ENCODE data around the gene LUZP4. TPM values are rescaled to one million over a fixed set of nuclear protein-coding genes. Genes with fewer than 3 reads are reported as not detected.

Gene LUZP4
- total and polyA plus RNA-seq, 10 of the 15 experiments (the other 5 are each of a cell fraction or from before 2014, with no cell fraction given): not detected

- Histone ChIP-seq H2AFZ (ENCODE audit: control insufficient read depth, low read depth, low read length) (no peak overlapping the region), H3K27ac (ENCODE audit: control insufficient read depth, insufficient read depth) (no peak overlapping the region), H4K20me1 (ENCODE audit: control insufficient read depth, insufficient read depth) (no peaks in the 10 kb centered on the region), H3K9me3 (replicated peaks; ENCODE audit: control insufficient read depth, insufficient read depth, low read length) (no peaks in the 10 kb centered on the region), H3K9ac (ENCODE audit: control insufficient read depth, insufficient read depth, low read length) (no peak overlapping the region), H3K27me3 (replicated peaks in 1 of 2; ENCODE audit: control insufficient read depth in 2 of 2, insufficient read depth in 2 of 2, low read length in 1 of 2) (no peaks in the 10 kb centered on the region), H3K4me2 (ENCODE audit: control insufficient read depth, insufficient read depth) (no peak overlapping the region), H3K36me3 (ENCODE audit: control insufficient read depth in 2 of 2, insufficient read depth in 2 of 2, low read length in 1 of 2) (no peaks in the 10 kb centered on the region), H3K4me1 (ENCODE audit: control insufficient read depth, insufficient read depth, low read length) (no peaks in the 10 kb centered on the region), H3K79me2 (ENCODE audit: control insufficient read depth, insufficient read depth, low read length) (no peaks in the 10 kb centered on the region), H3K4me3 (no peak overlapping the region)
- no peak for ATAC-seq
- CTCF ChIA-PET: no interaction called here
- TF ChIP-seq STAT1 (conservative IDR thresholded peaks at IDR 0.05): no peak
- no peak for TF ChIP-seq RCOR1 (conservative IDR thresholded peaks at IDR 0.05; ENCODE audit: low read depth, low read length)
- 28% methylated on average over 2 of the region's 2 CpGs for WGBS (ENCODE audit: insufficient coverage, insufficient replicate concordance, low lambda C conversion rate, missing lambda C conversion rate)
- in situ Hi-C loops (cut with MboI) (no loop called here), intact Hi-C loops (cut with micrococcal nuclease; ENCODE audit: unreplicated experiment) (no loop called here)
- no peak for FAIRE-seq
- POLR2A ChIA-PET: no interaction called here
- SMC1A ChIA-PET (ENCODE audit: uncharacterized antibody, unreplicated experiment): no interaction called here
- RAD21 ChIA-PET (ENCODE audit: unreplicated experiment): no interaction called here
- BruUV-seq (replicated peaks): no TSS peak
- no peak for DNase-seq (ENCODE audit: low read depth, low spot score)
Observed at GRCh38 chrX:115264009-115264408, 25.5 kb upstream of the LUZP4 start.

- ChIA-PET RAD21 (ENCODE audit: unreplicated experiment) (no interaction called here), CTCF (no interaction called here), POLR2A (no interaction called here), SMC1A (ENCODE audit: uncharacterized antibody, unreplicated experiment) (no interaction called here)
- Histone ChIP-seq H3K36me3 (ENCODE audit: control insufficient read depth in 2 of 2, insufficient read depth in 2 of 2, low read length in 1 of 2) (no peaks in the 10 kb centered on the region), H3K27ac (ENCODE audit: control insufficient read depth, insufficient read depth) (no peak overlapping the region), H3K79me2 (ENCODE audit: control insufficient read depth, insufficient read depth, low read length) (no peaks in the 10 kb centered on the region), H3K27me3 (replicated peaks in 1 of 2; ENCODE audit: control insufficient read depth in 2 of 2, insufficient read depth in 2 of 2, low read length in 1 of 2) (no peaks in the 10 kb centered on the region), H3K4me1 (ENCODE audit: control insufficient read depth, insufficient read depth, low read length) (no peaks in the 10 kb centered on the region), H3K4me2 (ENCODE audit: control insufficient read depth, insufficient read depth) (no peak overlapping the region), H3K9me3 (replicated peaks; ENCODE audit: control insufficient read depth, insufficient read depth, low read length) (no peaks in the 10 kb centered on the region), H2AFZ (ENCODE audit: control insufficient read depth, low read depth, low read length) (no peak overlapping the region), H3K9ac (ENCODE audit: control insufficient read depth, insufficient read depth, low read length) (no peak overlapping the region), H3K4me3 (no peak overlapping the region), H4K20me1 (ENCODE audit: control insufficient read depth, insufficient read depth) (no peaks in the 10 kb centered on the region)
- in situ Hi-C loops (cut with MboI): no loop called here
- intact Hi-C loops (cut with micrococcal nuclease; ENCODE audit: unreplicated experiment): no loop called here
- FAIRE-seq (no peak), DNase-seq (ENCODE audit: low read depth, low spot score) (no peak), ATAC-seq (peak; percentile 25; the same call in 1 of the 3 replicates)
- 2% methylated on average over 2 of the region's 2 CpGs for WGBS (ENCODE audit: insufficient coverage, insufficient replicate concordance, low lambda C conversion rate, missing lambda C conversion rate)
- BruUV-seq (replicated peaks): no TSS peak
- TF ChIP-seq NFIC (IDR thresholded peaks at IDR 0.05; ENCODE audit: low read depth, low read length) (no peak), IRF3 (IDR thresholded peaks at IDR 0.05) (no peak), KDM1A (IDR thresholded peaks at IDR 0.05; ENCODE audit: borderline replicate concordance) (no peak), NFYA (IDR thresholded peaks at IDR 0.05; ENCODE audit: borderline replicate concordance, low read depth, low read length) (no peak), STAT1 (conservative IDR thresholded peaks at IDR 0.05) (no peak), USF2 (IDR thresholded peaks at IDR 0.05; ENCODE audit: borderline replicate concordance, low read depth, low read length) (no peak), LARP7 (IDR thresholded peaks at IDR 0.05) (no peak), USF1 (IDR thresholded peaks at IDR 0.05; ENCODE audit: borderline replicate concordance, extremely low read length, insufficient read depth, low read depth, low read length) (no peak), TCF12 (IDR thresholded peaks at IDR 0.05; ENCODE audit: low read depth, low read length) (no peak), SIX5 (IDR thresholded peaks at IDR 0.05; ENCODE audit: low read depth, low read length, severe bottlenecking) (no peak), PRDM15 (CRISPR knock-in tag; IDR thresholded peaks at IDR 0.05) (no peak)
Observed at GRCh38 chrX:115266300-115266699, 23.2 kb upstream of the LUZP4 start.
